GM12878 (cell line): ENCODE results near the gene NCAM1. TPM values are rescaled to one million over a fixed set of nuclear protein-coding genes. Genes with fewer than 3 reads are reported as not detected.

Experiments used
- ATAC-seq: fragments of 200-7000 bp; cut with Tn5 transposase; 3 replicates; pipeline ENCODE4 v1.9.1; 2020; ENCODE audit warnings: mild to moderate bottlenecking, moderate library complexity
- BruUV-seq: library from RNA; stranded (reverse); fragments of 400-500 nt; replicated peaks from 2 replicates; lab custom pipeline; 2021; lab: Mats Ljungman, UMichigan
- CTCF ChIA-PET: fragments of 300-600 bp; sonication (Branson Sonifier 250); formaldehyde crosslinking; extraction: SDS; loops from one replicate; lab custom pipeline; 2021; ENCODE audit warnings: inconsistent platforms; lab: Yijun Ruan, JAX
- POLR2A ChIA-PET: fragments of 350-600 bp; formaldehyde crosslinking; extraction: SDS; loops from one replicate; lab custom pipeline; 2021; ENCODE audit warnings: inconsistent platforms; lab: Charles Lee
- RAD21 ChIA-PET: fragments of 300-600 bp; sonication (Branson Sonifier 250); formaldehyde crosslinking; loops from one replicate; lab custom pipeline; 2023; ENCODE audit warnings: antibody characterized with exemption; ENCODE audit not compliant: unreplicated experiment; lab: Charles Lee
- SMC1A ChIA-PET: fragments of 300-600 bp; sonication (Branson Sonifier 250); formaldehyde crosslinking; loops from one replicate; lab custom pipeline; 2023; ENCODE audit not compliant: unreplicated experiment, uncharacterized antibody; lab: Charles Lee
- DNase-seq: peaks from one replicate; pipeline ENCODE4 v3.0.0-alpha.2; 2011; ENCODE audit warnings: low read depth, low spot score
- FAIRE-seq: peaks from 3 replicates; lab custom pipeline; 2011; peaks lifted over from hg19 to GRCh38; lab: Jason Lieb, UNC
- H2AFZ ChIP-seq: 2 replicates; pipeline ENCODE4 v1.6.0; 2011; ENCODE audit warnings: low read depth, low read length, control low read depth; ENCODE audit not compliant: control insufficient read depth
- H3K27ac ChIP-seq: 2 replicates; pipeline ENCODE4 v1.5.1; 2011; ENCODE audit warnings: control low read depth; ENCODE audit not compliant: control insufficient read depth, insufficient read depth
- H3K27me3 ChIP-seq, 2 experiments: replicated peaks in 1 of 2; 2 replicates each; pipeline versions ENCODE4 v1.6.0 to v1.6.1; 2011; ENCODE audit warnings: low read length in 1 of 2; ENCODE audit not compliant: control insufficient read depth in 2 of 2, insufficient read depth in 2 of 2
- H3K36me3 ChIP-seq, 2 experiments: 2 replicates each; pipeline ENCODE4 v1.5.1; 2011; ENCODE audit warnings: low read length in 1 of 2; ENCODE audit not compliant: control insufficient read depth in 2 of 2, insufficient read depth in 2 of 2
- H3K4me1 ChIP-seq: 2 replicates; pipeline ENCODE4 v1.6.1; 2011; ENCODE audit warnings: mild to moderate bottlenecking, low read length, moderate library complexity, mixed read lengths; ENCODE audit not compliant: control insufficient read depth, insufficient read depth
- H3K4me2 ChIP-seq: 2 replicates; pipeline ENCODE4 v1.6.0; 2011; ENCODE audit warnings: control low read depth; ENCODE audit not compliant: control insufficient read depth, insufficient read depth
- H3K4me3 ChIP-seq: fragments of 200-600 bp; sonication (generic); 2 replicates; pipeline ENCODE4 v1.5.1; 2016
- H3K79me2 ChIP-seq: 2 replicates; pipeline ENCODE4 v1.6.0; 2011; ENCODE audit warnings: low read length; ENCODE audit not compliant: control insufficient read depth, insufficient read depth
- H3K9ac ChIP-seq: 2 replicates; pipeline ENCODE4 v1.8.0; 2011; ENCODE audit warnings: low read length, control low read depth, mixed read lengths; ENCODE audit not compliant: control insufficient read depth, insufficient read depth
- H3K9me3 ChIP-seq: replicated peaks from 3 replicates; pipeline ENCODE4 v1.5.1; 2011; ENCODE audit warnings: mild to moderate bottlenecking, low read length; ENCODE audit not compliant: control insufficient read depth, insufficient read depth
- H4K20me1 ChIP-seq: 2 replicates; pipeline ENCODE4 v1.6.0; 2011; ENCODE audit not compliant: control insufficient read depth, insufficient read depth
- ATF3 ChIP-seq: IDR thresholded peaks from 2 replicates; pipeline ENCODE4 v1.6.1; 2011; ENCODE audit warnings: low read depth, mild to moderate bottlenecking, low read length, moderate library complexity, borderline replicate concordance; ENCODE audit errors: extremely low read depth
- BHLHE40 ChIP-seq, 2 experiments: fragments of 450-650 bp in 1 of 2; IDR thresholded peaks; 2 replicates each; pipeline ENCODE4 v1.6.1; 2011 to 2017; ENCODE audit warnings: low read depth in 2 of 2, borderline replicate concordance in 1 of 2, improper control_type of control experiment in 1 of 2, low read length in 1 of 2, mild to moderate bottlenecking in 1 of 2
- DPF2 ChIP-seq: fragments of 450-650 bp; IDR thresholded peaks from 2 replicates; pipeline ENCODE4 v1.6.1; 2017; ENCODE audit warnings: mild to moderate bottlenecking
- EED ChIP-seq: sonication (generic); IDR thresholded peaks from 2 replicates; pipeline ENCODE4 v1.6.1; 2016; ENCODE audit warnings: antibody characterized with exemption, low read depth
- ESRRA ChIP-seq: IDR thresholded peaks from 2 replicates; pipeline ENCODE4 v1.6.1; 2012; ENCODE audit warnings: mild to moderate bottlenecking, low read length, improper control_type of control experiment
- EZH2 ChIP-seq: IDR thresholded peaks from 2 replicates; pipeline ENCODE4 v1.6.1; 2012; ENCODE audit warnings: low read depth, mild to moderate bottlenecking, control low read depth, inconsistent platforms, low read length, borderline replicate concordance; ENCODE audit not compliant: control insufficient read depth
- IRF3 ChIP-seq: fragments of 450-650 bp; IDR thresholded peaks from 2 replicates; pipeline ENCODE4 v1.6.1; 2014; ENCODE audit warnings: mild to moderate bottlenecking
- IRF4 ChIP-seq: IDR thresholded peaks from 2 replicates; pipeline ENCODE4 v1.6.1; 2011; ENCODE audit warnings: low read depth, low read length
- KLF5 ChIP-seq: fragments of 450-650 bp; IDR thresholded peaks from 2 replicates; pipeline ENCODE4 v1.6.1; 2014; ENCODE audit warnings: mild to moderate bottlenecking; ENCODE audit not compliant: partially characterized antibody
- RUNX3 ChIP-seq: IDR thresholded peaks from 2 replicates; pipeline ENCODE4 v1.6.1; 2012; ENCODE audit warnings: low read length, inconsistent platforms
- SUPT20H ChIP-seq: IDR thresholded peaks from 2 replicates; pipeline ENCODE4 v1.6.1; 2011; ENCODE audit warnings: low read depth, mild to moderate bottlenecking, low read length, moderate library complexity, borderline replicate concordance; ENCODE audit not compliant: control insufficient read depth
- ZNF217 ChIP-seq: fragments of 450-650 bp; IDR thresholded peaks from 2 replicates; pipeline ENCODE4 v1.6.1; 2017; ENCODE audit warnings: antibody characterized with exemption, mild to moderate bottlenecking
- WGBS: methylation state at CpG from one replicate; pipeline ENCODE4 v1.1.6; 2016; ENCODE audit warnings: low lambda C conversion rate; ENCODE audit not compliant: insufficient replicate concordance, insufficient coverage; ENCODE audit errors: missing lambda C conversion rate; 5-methylcytosine and 5-hydroxymethylcytosine counted together
- in situ Hi-C: fragments of 300-500 bp; cut with MboI; formaldehyde crosslinking; loops from 9 replicates; pipeline ENCODE4 v1.14.3; 2018; ENCODE audit warnings: mixed read lengths
- intact Hi-C: fragments of 100-400 bp; cut with micrococcal nuclease; formaldehyde crosslinking; loops from one replicate; pipeline ENCODE4 v1.14.2; 2022; ENCODE audit not compliant: unreplicated experiment
- polyA plus RNA-seq, 11 experiments: library from polyadenylated mRNA; depleted of rRNA in 4 of 11; unstranded in 6 of 11; stranded (reverse) in 5 of 11; fragments of >200 nt; fragmentation: Nextera tagmentation in 4 of 11; fragmentation: Illumina TruSeq in 1 of 11; extraction: Ambion mirVana in 4 of 11; extraction: Trizol in 1 of 11; gene quantifications; 1 replicate in 1 of 11; 2 replicates in 10 of 11; pipeline versions ENCODE4 v1.2.1 to v1.2.3, GENCODE V29; 2011 to 2016; ENCODE audit warnings: inconsistent platforms in 2 of 11, missing spikeins in 2 of 11, low read depth in 1 of 11
- total RNA-seq, 4 experiments: library from RNA; depleted of rRNA in 3 of 4; stranded (reverse); fragments of >200 nt in 3 of 4; fragmentation: Illumina TruSeq in 1 of 4; extraction: Trizol in 1 of 4; gene quantifications; 2 replicates each; pipeline versions ENCODE4 v1.2.1 to v1.2.3, GENCODE V29; 2013 to 2021

NCAM1 gene
- total and polyA plus RNA-seq, 10 of the 15 experiments (the other 5 are each of a cell fraction or from before 2014, with no cell fraction given): 0.10 to 0.23 (median 0.11) TPM; not detected in 7

DNA sequence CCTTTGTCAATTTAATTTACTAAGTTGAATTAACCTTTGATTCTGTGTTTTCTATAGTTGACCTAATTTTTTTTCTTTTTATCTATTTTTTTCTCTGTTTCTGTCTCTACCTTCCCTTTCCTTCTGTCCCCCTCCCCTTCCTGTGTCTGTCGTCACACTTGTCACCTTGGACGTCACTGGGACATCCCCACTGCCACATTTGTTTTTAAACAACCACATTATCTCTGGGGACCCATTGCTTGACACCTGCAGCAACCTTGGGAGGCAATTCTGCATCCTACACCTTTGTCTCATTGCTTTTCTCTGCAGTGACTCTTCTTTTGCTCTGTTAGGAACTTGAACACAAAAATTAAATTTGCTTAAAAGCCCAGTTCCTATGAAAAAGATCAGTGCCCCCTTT, 301.4 kb downstream of the NCAM1 start:
- ATAC-seq: no peak
- POLR2A ChIA-PET: no interaction called here

More for the DNA sequence above, 301.4 kb downstream of the NCAM1 start:
- H3K36me3 ChIP-seq: no peaks in the 10 kb centered on the region
- SMC1A ChIA-PET: no interaction called here
- DNase-seq (no peak), FAIRE-seq (no peak)
- H3K27ac ChIP-seq: no peak overlapping the region
- no peaks in the 10 kb centered on the region for H3K9me3 ChIP-seq
- intact Hi-C loops (no loop called here), in situ Hi-C loops (no loop called here)
- H3K4me2 ChIP-seq: no peak overlapping the region
- H3K9ac ChIP-seq: no peak overlapping the region
- WGBS: 0% methylated on average over 2 of the region's 2 CpGs
- CTCF ChIA-PET: no interaction called here
- TF ChIP-seq ZNF217 (no peak), EED (no peak), EZH2 (no peak), KLF5 (no peak), SUPT20H (no peak), IRF3 (no peak), ATF3 (no peak), IRF4 (no peak), RUNX3 (no peak), ESRRA (no peak), BHLHE40 (IDR thresholded peaks at IDR 0.05; ENCODE audit: borderline replicate concordance in 1 of 2, low read depth in 2 of 2, low read length in 1 of 2) (no peak), DPF2 (no peak)
- H3K79me2 ChIP-seq: no peaks in the 10 kb centered on the region
- H4K20me1 ChIP-seq: no peaks in the 10 kb centered on the region
- no peak overlapping the region for H3K4me3 ChIP-seq
- H3K4me1 ChIP-seq: no peaks in the 10 kb centered on the region
- no peak overlapping the region for H2AFZ ChIP-seq
- peaks cover 3 to 5% of the 10 kb centered on the region in 2 experiments; a peak in 3 of 4 replicates for H3K27me3 ChIP-seq
- BruUV-seq: no TSS peak
- RAD21 ChIA-PET: no interaction called here
